ENCODE measurements around the gene ZNF358. TPM values are rescaled to one million over a fixed set of nuclear protein-coding genes. Genes with fewer than 3 reads are reported as not detected.

Gene ZNF358
- total and polyA plus RNA-seq, 2 donors (not counting 3 experiments of a cell fraction or from before 2014, with no cell fraction given), result 51.2 to 83.2 TPM

- no peaks in the 10 kb centered on the region for H4K20me1 ChIP-seq (replicated peaks; ENCODE audit: control insufficient read depth, extremely low read depth, insufficient read depth, low read length)
- H3K79me2 ChIP-seq (ENCODE audit: control insufficient read depth, insufficient read depth, low read length), result no peaks in the 10 kb centered on the region
- no peak overlapping the region for H3K4me2 ChIP-seq (ENCODE audit: insufficient read depth, low read length)
- H3K9me1 ChIP-seq (replicated peaks; ENCODE audit: control insufficient read depth, extremely low read depth, insufficient read depth, low read length), result no peaks in the 10 kb centered on the region
- peaks cover 9 to 28% of the 10 kb centered on the region in 2 experiments for H3K36me3 ChIP-seq (ENCODE audit: control insufficient read depth in 2 of 2, extremely low read depth in 1 of 2, insufficient read depth in 2 of 2, low read length in 2 of 2)
- dilution Hi-C loops (cut with MboI; ENCODE audit: extremely low pct_ligation_motif_present, low sequenced_read_pairs), result no loop called here
- H3K9ac ChIP-seq (replicated peaks; ENCODE audit: extremely low read depth, insufficient read depth, low read length), result no peak overlapping the region
- intact Hi-C loops (cut with micrococcal nuclease), result no loop called here
- BruUV-seq (replicated peaks), result no TSS peak
- no peak overlapping the region for H3K27ac ChIP-seq (ENCODE audit: insufficient read depth, low read depth, low read length)
- POLR2A ChIA-PET, result no interaction called here
- no peaks in the 10 kb centered on the region for H3K9me3 ChIP-seq (replicated peaks; ENCODE audit: control insufficient read depth, insufficient read depth, low read length)
- H3K27me3 ChIP-seq (ENCODE audit: control insufficient read depth in 2 of 2, insufficient read depth in 2 of 2, low read length in 2 of 2), result no peaks in the 10 kb centered on the region
- CTCF ChIA-PET, result no interaction called here
- no peak overlapping the region for H3K4me3 ChIP-seq (replicated peaks in 1 of 3; ENCODE audit: insufficient read depth in 1 of 3, low read depth in 1 of 3, low read length in 3 of 3)
- no peaks in the 10 kb centered on the region for H3K4me1 ChIP-seq (ENCODE audit: control insufficient read depth, extremely low read depth, insufficient read depth, low read length)
- DNase-seq (ENCODE audit: low read depth, low spot score) (no peak), FAIRE-seq (no peak)
- TF ChIP-seq FOS (IDR thresholded peaks at IDR 0.05; ENCODE audit: borderline replicate concordance, insufficient read depth, low read length) (no peak), CTCF (IDR thresholded peaks at IDR 0.05; ENCODE audit: extremely low read depth in 1 of 2, insufficient read depth in 1 of 2, low read depth in 1 of 2, low read length in 2 of 2) (no peak)
- H2AFZ ChIP-seq (ENCODE audit: low read depth, low read length), result no peak overlapping the region
Measured at GRCh38 chr19:7544626-7545025, 28.7 kb downstream of the ZNF358 start.

DNA sequence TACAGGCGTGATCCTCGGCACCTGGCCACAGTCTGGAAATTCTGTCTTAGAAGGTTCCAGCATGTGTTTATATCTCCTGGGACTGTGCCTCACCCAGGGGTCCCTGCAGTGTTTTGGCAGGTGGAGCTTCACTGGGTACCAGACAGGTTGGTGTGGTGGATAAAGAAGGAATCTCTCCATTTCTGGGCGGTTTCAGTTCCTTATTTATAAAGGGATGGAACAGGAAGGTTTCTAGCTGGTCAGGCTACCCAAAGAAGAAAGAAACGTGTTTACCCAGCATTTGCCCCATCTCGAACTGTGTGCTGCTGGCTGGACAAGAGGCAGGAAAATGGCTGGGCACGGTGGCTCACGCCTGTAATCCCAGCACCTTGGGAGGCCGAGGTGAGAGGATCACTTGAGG is 29.4 kb downstream of the ZNF358 start:
- H3K9me3 ChIP-seq (replicated peaks; ENCODE audit: control insufficient read depth, insufficient read depth, low read length), result no peaks in the 10 kb centered on the region
- no peak overlapping the region for H2AFZ ChIP-seq (ENCODE audit: low read depth, low read length)
- FAIRE-seq (no peak), DNase-seq (ENCODE audit: low read depth, low spot score) (no peak)
- POLR2A ChIA-PET, result no interaction called here
- H3K4me1 ChIP-seq (ENCODE audit: control insufficient read depth, extremely low read depth, insufficient read depth, low read length), result no peaks in the 10 kb centered on the region
- H3K27ac ChIP-seq (ENCODE audit: insufficient read depth, low read depth, low read length), result no peak overlapping the region
- no peaks in the 10 kb centered on the region for H4K20me1 ChIP-seq (replicated peaks; ENCODE audit: control insufficient read depth, extremely low read depth, insufficient read depth, low read length)
- H3K4me3 ChIP-seq (replicated peaks in 1 of 3; ENCODE audit: insufficient read depth in 1 of 3, low read depth in 1 of 3, low read length in 3 of 3), result no peak overlapping the region
- intact Hi-C loops (cut with micrococcal nuclease), result no loop called here
- H3K9ac ChIP-seq (replicated peaks; ENCODE audit: extremely low read depth, insufficient read depth, low read length), result no peak overlapping the region
- H3K79me2 ChIP-seq (ENCODE audit: control insufficient read depth, insufficient read depth, low read length), result no peaks in the 10 kb centered on the region
- CTCF ChIA-PET, result no interaction called here
- dilution Hi-C loops (cut with MboI; ENCODE audit: extremely low pct_ligation_motif_present, low sequenced_read_pairs), result no loop called here
- no TSS peak for BruUV-seq (replicated peaks)
- TF ChIP-seq JUN (IDR thresholded peaks at IDR 0.05; ENCODE audit: borderline replicate concordance, insufficient read depth, insufficient read length, low read depth) (no peak), POLR2A (IDR thresholded peaks at IDR 0.05; ENCODE audit: low read depth, low read length) (no peak), FOS (IDR thresholded peaks at IDR 0.05; ENCODE audit: borderline replicate concordance, insufficient read depth, low read length) (no peak), CTCF (IDR thresholded peaks at IDR 0.05; ENCODE audit: extremely low read depth in 1 of 2, insufficient read depth in 1 of 2, low read depth in 1 of 2, low read length in 2 of 2) (no peak)
- H3K36me3 ChIP-seq (ENCODE audit: control insufficient read depth in 2 of 2, extremely low read depth in 1 of 2, insufficient read depth in 2 of 2, low read length in 2 of 2), result peaks cover 9 to 32% of the 10 kb centered on the region in 2 experiments
- no peaks in the 10 kb centered on the region for H3K9me1 ChIP-seq (replicated peaks; ENCODE audit: control insufficient read depth, extremely low read depth, insufficient read depth, low read length)
- no peak overlapping the region for H3K4me2 ChIP-seq (ENCODE audit: insufficient read depth, low read length)
- H3K27me3 ChIP-seq (ENCODE audit: control insufficient read depth in 2 of 2, insufficient read depth in 2 of 2, low read length in 2 of 2), result no peaks in the 10 kb centered on the region
